NCI-H82 treated with DMSO at 0.1 percent for 48 hours (cell line): Measurements from ENCODE around the gene SLC12A3.
"Not testable (repeated sequence)": the region's sequence is repeated elsewhere in the genome, so short reads cannot be mapped to it uniquely, and the experiment has no call there.

Experiments
- DNase-seq: peaks from one replicate; lab custom pipeline; 2025; ENCODE audit not compliant: unreplicated experiment; lab: John Stamatoyannopoulos, UW

SLC12A3 gene

DNA sequence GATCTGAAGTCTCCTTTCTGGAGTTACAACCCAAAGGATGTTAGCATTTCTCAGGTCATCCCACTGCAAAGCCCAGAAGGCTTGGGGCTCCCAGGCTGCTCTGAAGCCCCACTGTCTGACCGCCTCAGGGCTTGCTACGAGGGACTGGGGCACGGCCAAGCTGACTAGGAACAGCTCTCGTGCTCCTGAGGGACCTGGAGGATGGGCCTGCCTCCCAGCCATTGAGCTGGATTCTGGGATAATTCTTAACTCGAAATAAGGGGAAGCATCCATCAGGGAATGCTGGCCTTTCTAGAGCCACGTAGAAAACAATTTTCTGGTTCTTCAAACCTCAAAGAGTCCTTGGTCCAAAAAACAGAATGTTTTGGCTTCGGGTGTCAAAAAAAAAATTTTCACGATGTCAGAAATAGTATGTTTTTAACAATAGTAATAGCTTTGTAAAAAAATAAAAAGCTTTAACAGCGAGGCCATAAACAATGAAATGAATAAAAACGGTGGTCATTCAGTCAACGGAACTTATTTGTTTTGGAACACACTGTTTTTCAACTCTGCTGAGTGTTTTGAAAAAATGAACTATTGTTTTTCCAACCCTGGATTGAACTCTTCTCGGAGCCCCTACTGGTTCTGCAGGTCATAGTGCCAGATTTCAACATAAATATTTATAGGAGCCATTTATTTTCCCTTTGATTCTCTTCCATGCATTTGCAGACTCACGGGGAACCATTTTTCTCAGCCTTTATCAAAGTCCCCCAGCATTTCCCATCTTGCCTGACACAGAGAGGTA lies 50.5 kb downstream of the SLC12A3 start:
- DNase-seq: no peak

DNA sequence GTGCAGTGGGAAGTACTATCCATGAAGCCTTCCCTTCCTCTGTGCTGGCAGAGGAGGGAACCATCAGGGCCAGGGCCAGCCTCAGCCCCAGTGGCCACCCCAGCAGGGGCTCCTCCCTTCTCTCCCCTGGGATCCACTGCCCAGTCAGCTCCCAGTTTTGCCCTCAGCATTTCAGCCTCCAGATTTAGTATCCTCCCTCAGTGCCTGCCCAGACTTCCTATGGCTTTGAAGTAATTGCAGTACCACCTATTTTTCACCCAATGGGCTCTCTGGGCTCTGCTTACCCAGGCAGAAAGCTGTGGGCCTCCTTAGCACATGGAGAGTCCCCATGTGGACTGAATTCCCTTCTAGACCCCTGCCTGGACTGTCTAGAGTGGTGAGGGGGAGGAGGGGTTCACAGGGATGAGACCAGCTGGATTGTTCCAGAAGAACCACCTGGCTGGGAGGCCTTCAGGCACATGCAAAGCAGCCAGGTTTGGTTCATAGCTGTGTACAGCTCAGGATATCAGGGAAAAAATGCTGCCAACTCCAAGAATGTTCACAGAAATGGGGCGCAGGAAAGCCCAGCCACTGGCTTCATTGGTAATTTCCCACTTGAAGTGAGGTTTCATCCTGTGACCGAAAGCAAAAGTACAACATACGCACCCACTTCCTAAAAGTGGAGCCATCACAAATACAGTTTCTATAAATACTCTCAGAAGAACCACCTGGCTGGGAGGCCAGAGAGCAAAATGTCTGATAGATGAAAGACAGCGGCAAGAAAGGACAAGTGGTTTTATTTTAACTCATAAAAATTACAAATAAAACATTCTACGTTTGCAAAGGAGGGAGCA lies 51.8 kb downstream of the SLC12A3 start:
- DNase-seq: no peak

GRCh38 chr16:56918467-56919012 lies 53.5 kb downstream of the SLC12A3 start:
- no peak for DNase-seq

- no peak for DNase-seq
Measured at GRCh38 chr16:56919099-56919800, 54.2 kb downstream of the SLC12A3 start.

DNA sequence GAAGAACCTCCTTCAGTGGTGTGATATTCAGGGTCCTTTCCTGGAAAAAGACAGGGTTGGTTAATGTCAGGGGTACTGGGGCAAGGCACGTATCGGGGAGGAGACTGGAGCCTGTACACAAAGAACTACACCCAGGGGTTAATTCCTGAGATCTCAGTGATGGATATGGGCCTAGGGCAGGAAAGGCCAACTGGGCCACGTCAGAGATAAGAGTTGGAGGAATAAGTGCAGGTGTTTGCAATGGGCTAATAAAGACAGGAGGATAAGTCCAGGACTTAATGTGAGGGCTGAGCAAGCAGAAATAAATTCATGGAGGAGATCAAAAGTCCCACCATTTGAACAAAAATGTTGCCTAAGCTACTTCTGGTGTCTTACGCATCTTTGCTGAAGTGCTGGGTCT lies 56.6 kb downstream of the SLC12A3 start:
- DNase-seq: no peak

GRCh38 chr16:56923481-56924091 lies 58.6 kb downstream of the SLC12A3 start:
- DNase-seq: no peak

GRCh38 chr16:56927471-56927870 lies 62.5 kb downstream of the SLC12A3 start:
- no peak for DNase-seq

- DNase-seq: no peak
Measured at GRCh38 chr16:56929639-56930038, 64.6 kb downstream of the SLC12A3 start.

- DNase-seq: peak; percentile 61
Measured at GRCh38 chr16:56930486-56931270, 65.7 kb downstream of the SLC12A3 start.

DNA sequence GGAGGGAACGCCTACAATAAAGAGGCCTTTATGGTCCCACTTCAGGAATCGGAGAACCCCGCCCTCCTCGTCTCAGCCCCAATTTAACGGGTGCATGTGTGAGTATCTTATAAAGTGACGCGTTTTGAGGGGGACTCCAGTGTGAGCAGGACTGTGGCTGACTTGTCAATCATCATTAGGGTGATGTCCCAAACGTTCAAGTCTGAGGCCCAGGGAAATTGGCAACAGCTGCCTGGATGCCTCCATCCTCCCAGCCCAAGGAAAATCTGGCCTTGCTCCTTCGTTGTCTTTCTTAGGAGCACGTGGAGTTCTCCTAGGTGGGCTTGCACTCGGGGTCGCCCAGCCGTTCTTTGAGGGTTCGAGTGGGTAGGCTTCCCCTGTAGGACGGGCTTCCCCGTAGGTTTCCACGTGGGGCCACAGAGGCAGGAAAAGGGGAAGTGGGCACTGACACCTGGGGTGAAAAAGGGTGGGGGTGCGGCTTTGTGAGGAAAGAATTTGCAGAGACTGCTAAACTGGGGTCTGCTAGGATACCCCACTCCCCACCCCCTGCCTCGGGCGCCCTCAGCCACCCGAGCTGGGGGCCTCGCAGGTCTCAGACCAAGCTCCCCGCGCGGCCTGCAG lies 66.4 kb downstream of the SLC12A3 start:
- peak; percentile 8 for DNase-seq

GRCh38 chr16:56931892-56932720 lies 67.1 kb downstream of the SLC12A3 start, which contains the start of gene HERPUD1:
TSS of gene HERPUD1 (plus strand) at chr16:56932142. CDS start at chr16:56932245, 103 bp downstream.
- peak; percentile 87 for DNase-seq

DNA sequence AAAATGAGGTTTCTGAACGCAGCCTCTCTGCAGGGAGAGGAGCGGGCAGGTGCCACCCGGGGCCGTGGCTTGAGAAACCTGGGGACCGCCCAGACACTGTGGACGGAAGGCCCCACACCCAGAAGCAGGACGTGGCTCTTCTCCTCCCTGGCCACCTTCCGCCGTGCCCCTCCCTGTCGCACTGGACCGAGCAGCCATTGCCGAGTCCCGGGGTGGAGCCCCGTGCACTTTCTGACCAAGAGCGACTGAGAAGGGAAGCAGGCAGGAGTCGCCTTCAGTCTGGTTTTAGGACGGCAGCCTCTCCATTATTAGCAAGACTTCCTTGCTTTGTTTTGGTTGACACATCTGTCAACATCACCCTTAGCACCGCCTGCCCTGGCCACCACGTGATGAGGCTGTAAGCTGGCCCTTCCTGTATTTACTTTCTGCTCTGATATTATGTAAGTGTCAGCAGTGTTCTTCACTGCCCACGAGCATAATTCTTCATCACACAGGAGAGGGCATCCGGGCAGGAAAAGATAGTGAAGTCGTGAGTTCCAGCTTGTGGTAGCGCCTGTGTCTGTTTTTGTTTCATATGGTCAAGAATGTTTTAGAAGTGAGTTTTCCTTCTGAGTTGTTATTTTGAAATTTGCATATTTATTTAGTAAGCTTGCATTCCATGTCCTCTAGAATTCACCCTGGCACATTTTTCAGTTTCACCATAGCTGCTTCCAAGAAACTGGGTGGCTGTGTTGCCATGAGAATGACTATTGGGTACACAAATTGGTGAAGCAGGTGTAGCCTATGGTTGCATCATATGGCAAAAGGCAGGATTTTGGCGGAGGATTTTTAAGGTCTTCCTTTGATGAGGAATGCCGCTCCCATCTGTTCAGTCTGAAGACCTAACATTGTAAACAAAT lies 68.0 kb downstream of the SLC12A3 start:
- peak; percentile 3 for DNase-seq

GRCh38 chr16:56933828-56934598 lies 69.0 kb downstream of the SLC12A3 start:
- no peak for DNase-seq

- DNase-seq: not testable (repeated sequence)
Measured at GRCh38 chr16:56934599-56935145, 69.7 kb downstream of the SLC12A3 start.

- DNase-seq: no peak
Measured at GRCh38 chr16:56935201-56935600, 70.2 kb downstream of the SLC12A3 start.

GRCh38 chr16:56936491-56936890 lies 71.5 kb downstream of the SLC12A3 start:
- no peak for DNase-seq

DNA sequence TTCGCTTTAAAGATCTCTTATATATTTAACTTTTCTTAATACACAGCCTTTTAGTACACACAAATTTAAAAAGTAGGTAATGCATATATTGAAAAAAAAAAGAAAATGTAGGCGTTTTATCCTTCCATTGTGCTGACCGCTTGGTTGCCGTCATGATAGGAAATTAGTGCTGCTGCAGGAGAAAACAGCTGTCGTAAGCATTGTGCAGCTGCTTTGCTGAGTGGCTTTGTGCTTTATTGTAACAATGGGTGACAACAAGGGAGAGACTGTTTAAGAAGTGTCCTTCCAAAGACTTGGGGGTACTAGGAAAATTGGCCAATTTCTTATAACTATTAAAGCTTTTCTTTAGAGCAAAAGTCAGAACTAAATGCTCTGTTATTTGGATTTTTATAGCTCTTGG lies 71.9 kb downstream of the SLC12A3 start:
- no peak for DNase-seq
